H9 (cell line): ENCODE measurements around the gene GLB1L2. TPM values are rescaled to one million over a fixed set of nuclear protein-coding genes. Genes with fewer than 3 reads are reported as not detected.

Experiments used
- DNase-seq: peaks from one replicate; pipeline ENCODE4 v3.0.0-alpha.2; 2017
- H2AFZ ChIP-seq: one replicate; pipeline ENCODE4 v1.6.1; 2013; ENCODE audit warnings: mild to moderate bottlenecking, low read length, control low read depth, moderate library complexity
- H2AK5ac ChIP-seq: 2 replicates; pipeline ENCODE4 v1.6.1; 2013; ENCODE audit warnings: low read length, control low read depth, mixed read lengths; ENCODE audit not compliant: insufficient read length
- H2BK120ac ChIP-seq: one replicate; pipeline ENCODE4 v1.6.1; 2013; ENCODE audit warnings: low read depth, mild to moderate bottlenecking, low read length, control low read depth, inconsistent platforms; ENCODE audit not compliant: poor library complexity, severe bottlenecking
- H2BK12ac ChIP-seq: 2 replicates; pipeline ENCODE4 v1.6.1; 2013; ENCODE audit warnings: low read length, control low read depth, mixed read lengths, low read depth; ENCODE audit not compliant: insufficient read length
- H2BK15ac ChIP-seq: 2 replicates; pipeline ENCODE4 v1.6.1; 2013; ENCODE audit warnings: low read depth, low read length, control low read depth
- H2BK20ac ChIP-seq: one replicate; pipeline ENCODE4 v1.6.1; 2013; ENCODE audit warnings: low read depth, mild to moderate bottlenecking, low read length, control low read depth, inconsistent platforms; ENCODE audit not compliant: poor library complexity, severe bottlenecking
- H2BK5ac ChIP-seq: 2 replicates; pipeline ENCODE4 v1.6.1; 2013; ENCODE audit warnings: low read length, control low read depth, mixed read lengths; ENCODE audit not compliant: insufficient read length
- H3K14ac ChIP-seq: 2 replicates; pipeline ENCODE4 v1.6.1; 2013; ENCODE audit warnings: low read length, control low read depth; ENCODE audit not compliant: insufficient read depth
- H3K18ac ChIP-seq: 2 replicates; pipeline ENCODE4 v1.6.1; 2013; ENCODE audit warnings: low read depth, mild to moderate bottlenecking, mixed read lengths, low read length, control low read depth; ENCODE audit not compliant: insufficient read length
- H3K23ac ChIP-seq: 2 replicates; pipeline ENCODE4 v1.6.1; 2013; ENCODE audit warnings: low read length, control low read depth, mixed read lengths, low read depth; ENCODE audit not compliant: insufficient read length
- H3K23me2 ChIP-seq: 2 replicates; pipeline ENCODE4 v1.6.1; 2013; ENCODE audit warnings: low read depth, mild to moderate bottlenecking, mixed read lengths, low read length, control low read depth; ENCODE audit not compliant: insufficient read length, poor library complexity, severe bottlenecking
- H3K27ac ChIP-seq: 2 replicates; pipeline ENCODE4 v1.5.1; 2013; ENCODE audit warnings: low read length, control low read depth, mixed read lengths, low read depth; ENCODE audit not compliant: insufficient read length
- H3K27me3 ChIP-seq: 2 replicates; pipeline ENCODE4 v1.6.1; 2013; ENCODE audit warnings: low read length, control low read depth, inconsistent platforms; ENCODE audit not compliant: insufficient read depth
- H3K4ac ChIP-seq: 2 replicates; pipeline ENCODE4 v1.6.1; 2013; ENCODE audit warnings: low read depth, mild to moderate bottlenecking, control low read depth, inconsistent platforms, low read length, moderate library complexity
- H3K4me1 ChIP-seq: 2 replicates; pipeline ENCODE4 v1.6.1; 2013; ENCODE audit warnings: low read length, control low read depth, inconsistent platforms; ENCODE audit not compliant: insufficient read depth
- H3K4me2 ChIP-seq: 2 replicates; pipeline ENCODE4 v1.6.1; 2013; ENCODE audit warnings: low read length, control low read depth, mixed read lengths; ENCODE audit not compliant: insufficient read length, insufficient read depth
- H3K56ac ChIP-seq: 2 replicates; pipeline ENCODE4 v1.6.1; 2013; ENCODE audit warnings: low read depth, mild to moderate bottlenecking, mixed read lengths, low read length, control low read depth; ENCODE audit not compliant: insufficient read length
- H3K79me1 ChIP-seq: 2 replicates; pipeline ENCODE4 v1.6.1; 2013; ENCODE audit warnings: low read depth, mild to moderate bottlenecking, moderate library complexity, low read length, control low read depth, inconsistent platforms; ENCODE audit not compliant: insufficient read depth, poor library complexity, severe bottlenecking
- H3K79me2 ChIP-seq: 2 replicates; pipeline ENCODE4 v1.6.1; 2013; ENCODE audit warnings: low read length, control low read depth, inconsistent platforms; ENCODE audit not compliant: insufficient read depth
- H3K9ac ChIP-seq: 2 replicates; pipeline ENCODE4 v1.6.1; 2013; ENCODE audit warnings: low read length, control low read depth, mixed read lengths; ENCODE audit not compliant: insufficient read length; ENCODE audit errors: extremely low read depth
- H3K9me3 ChIP-seq: one replicate; pipeline ENCODE4 v1.6.1; 2013; ENCODE audit warnings: low read depth, low read length, inconsistent platforms; ENCODE audit not compliant: control insufficient read depth
- H3T11ph ChIP-seq: one replicate; pipeline ENCODE4 v1.6.1; 2013; ENCODE audit warnings: mild to moderate bottlenecking, low read length, control low read depth, inconsistent platforms
- H4K20me1 ChIP-seq: one replicate; pipeline ENCODE4 v1.6.1; 2013; ENCODE audit not compliant: control insufficient read depth, insufficient read length, insufficient read depth
- H4K5ac ChIP-seq: 2 replicates; pipeline ENCODE4 v1.6.1; 2013; ENCODE audit warnings: low read depth, mild to moderate bottlenecking, mixed read lengths, low read length, control low read depth; ENCODE audit not compliant: insufficient read length
- H4K8ac ChIP-seq: replicated peaks from 2 replicates; pipeline ENCODE4 v1.6.1; 2013; ENCODE audit warnings: low read length, control low read depth, mixed read lengths, low read depth; ENCODE audit not compliant: insufficient read length
- H4K91ac ChIP-seq: 2 replicates; pipeline ENCODE4 v1.6.1; 2013; ENCODE audit warnings: low read depth, mild to moderate bottlenecking, moderate library complexity, mixed read lengths, low read length, control low read depth; ENCODE audit not compliant: insufficient read length
- H3K27ac Mint-ChIP-seq, 3 experiments: 2 replicates in 2 of 3; 3 replicates in 1 of 3; pipeline ENCODE4 v1.8.0; 2020 to 2021; ENCODE audit warnings: mixed read lengths in 3 of 3, mild to moderate bottlenecking in 1 of 3, moderate library complexity in 1 of 3
- H3K27me3 Mint-ChIP-seq: 2 replicates; pipeline ENCODE4 v1.8.0; 2021; ENCODE audit warnings: low read depth, mild to moderate bottlenecking, moderate library complexity, mixed read lengths
- H3K36me3 Mint-ChIP-seq, 3 experiments: 2 replicates in 2 of 3; 3 replicates in 1 of 3; pipeline ENCODE4 v1.8.0; 2020 to 2021; ENCODE audit warnings: low read depth in 3 of 3, mixed read lengths in 3 of 3; ENCODE audit not compliant: insufficient read depth in 1 of 3
- H3K4me1 Mint-ChIP-seq, 2 experiments: 2 replicates each; pipeline ENCODE4 v1.8.0; 2020; ENCODE audit warnings: mixed read lengths in 2 of 2
- H3K4me3 Mint-ChIP-seq, 2 experiments: 2 replicates in 1 of 2; 3 replicates in 1 of 2; pipeline ENCODE4 v1.8.0; 2020 to 2021; ENCODE audit warnings: mild to moderate bottlenecking in 2 of 2, mixed read lengths in 2 of 2, moderate library complexity in 1 of 2
- H3K9me3 Mint-ChIP-seq, 2 experiments: 2 replicates in 1 of 2; 3 replicates in 1 of 2; pipeline ENCODE4 v1.8.0; 2020; ENCODE audit warnings: mild to moderate bottlenecking in 2 of 2, mixed read lengths in 2 of 2, moderate library complexity in 1 of 2
- WGBS: extraction: QIAGEN DNeasy Blood & Tissue Kit; methylation state at CpG from one replicate; pipeline ENCODE4 v1.1.7; 2013; ENCODE audit warnings: missing lambda C conversion rate, low lambda C conversion rate, mixed read lengths; ENCODE audit not compliant: insufficient read length; ENCODE audit errors: extremely low coverage; 5-methylcytosine and 5-hydroxymethylcytosine counted together
- total RNA-seq: library from RNA; stranded (reverse); gene quantifications from 2 replicates; pipeline ENCODE4 v1.2.1, GENCODE V29; 2021
- TF ChIP-seq, protein P1 (sequence below): fragments of 200-600 bp; sonication (generic); conservative IDR thresholded peaks from 3 replicates; pipeline ENCODE4 v1.8.0; 2021; ENCODE audit warnings: antibody characterized with exemption, mild to moderate bottlenecking

The GLB1L2 gene
- total RNA-seq, 1 experiment from 2014 or later: 2.4 TPM

- no peaks in the 10 kb centered on the region for H3K27me3 ChIP-seq
- no peak overlapping the region for H4K8ac ChIP-seq
- no peak overlapping the region for H2AK5ac ChIP-seq
- no peak overlapping the region for H3K4me2 ChIP-seq
- H3K23me2 ChIP-seq: no peaks in the 10 kb centered on the region
- no peak overlapping the region for H3K23ac ChIP-seq
- no peak overlapping the region for H3K27ac ChIP-seq
- no peaks in the 10 kb centered on the region for H3K9me3 ChIP-seq
- no peak overlapping the region for H3K4ac ChIP-seq
- H3K4me1 ChIP-seq: no peaks in the 10 kb centered on the region
- no peak overlapping the region for H3K4me3 Mint-ChIP-seq
- H3T11ph ChIP-seq: no peak overlapping the region
- H3K9ac ChIP-seq: no peak overlapping the region
- H3K9me3 Mint-ChIP-seq: no peaks in the 10 kb centered on the region
- peaks cover 3% of the 10 kb centered on the region in 2 experiments; a peak in 2 of 4 replicates for H3K4me1 Mint-ChIP-seq
- no peak overlapping the region for H2BK15ac ChIP-seq
- no peaks in the 10 kb centered on the region for H4K20me1 ChIP-seq
- H2BK12ac ChIP-seq: no peak overlapping the region
- no peak for DNase-seq
- no peak overlapping the region for H2BK5ac ChIP-seq
- no peak overlapping the region for H3K14ac ChIP-seq
- TF ChIP-seq, protein P1, sequence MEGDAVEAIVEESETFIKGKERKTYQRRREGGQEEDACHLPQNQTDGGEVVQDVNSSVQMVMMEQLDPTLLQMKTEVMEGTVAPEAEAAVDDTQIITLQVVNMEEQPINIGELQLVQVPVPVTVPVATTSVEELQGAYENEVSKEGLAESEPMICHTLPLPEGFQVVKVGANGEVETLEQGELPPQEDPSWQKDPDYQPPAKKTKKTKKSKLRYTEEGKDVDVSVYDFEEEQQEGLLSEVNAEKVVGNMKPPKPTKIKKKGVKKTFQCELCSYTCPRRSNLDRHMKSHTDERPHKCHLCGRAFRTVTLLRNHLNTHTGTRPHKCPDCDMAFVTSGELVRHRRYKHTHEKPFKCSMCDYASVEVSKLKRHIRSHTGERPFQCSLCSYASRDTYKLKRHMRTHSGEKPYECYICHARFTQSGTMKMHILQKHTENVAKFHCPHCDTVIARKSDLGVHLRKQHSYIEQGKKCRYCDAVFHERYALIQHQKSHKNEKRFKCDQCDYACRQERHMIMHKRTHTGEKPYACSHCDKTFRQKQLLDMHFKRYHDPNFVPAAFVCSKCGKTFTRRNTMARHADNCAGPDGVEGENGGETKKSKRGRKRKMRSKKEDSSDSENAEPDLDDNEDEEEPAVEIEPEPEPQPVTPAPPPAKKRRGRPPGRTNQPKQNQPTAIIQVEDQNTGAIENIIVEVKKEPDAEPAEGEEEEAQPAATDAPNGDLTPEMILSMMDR: no peak
- no peak overlapping the region for H2BK120ac ChIP-seq
- no peaks in the 10 kb centered on the region; a peak in 1 of 7 replicates for H3K36me3 Mint-ChIP-seq
- no peak overlapping the region for H4K91ac ChIP-seq
- H4K5ac ChIP-seq: no peak overlapping the region
- H3K27me3 Mint-ChIP-seq: peaks cover 24% of the 10 kb centered on the region
- H2AFZ ChIP-seq: no peak overlapping the region
- H3K18ac ChIP-seq: no peak overlapping the region
- no peaks in the 10 kb centered on the region for H3K79me1 ChIP-seq
- no peak overlapping the region for H2BK20ac ChIP-seq
- WGBS: no CpG with 5 or more reads among the region's 7 CpGs
- H3K79me2 ChIP-seq: no peaks in the 10 kb centered on the region
- H3K27ac Mint-ChIP-seq: no peak overlapping the region
- no peak overlapping the region for H3K56ac ChIP-seq
These were observed 34.5 kb downstream of the GLB1L2 start for GRCh38 chr11:134366254-134366653.
